HG02970 (cell line): ENCODE data around the gene KCNQ1.

ENCODE experiments used
- ATAC-seq: cut with Tn5 transposase; IDR thresholded peaks from one replicate; pipeline ENCODE4 v1.9.1; 2021; ENCODE audit warnings: mild to moderate bottlenecking, moderate library complexity, moderate number of reproducible peaks; ENCODE audit not compliant: unreplicated experiment, low FRiP score

Gene KCNQ1

DNA sequence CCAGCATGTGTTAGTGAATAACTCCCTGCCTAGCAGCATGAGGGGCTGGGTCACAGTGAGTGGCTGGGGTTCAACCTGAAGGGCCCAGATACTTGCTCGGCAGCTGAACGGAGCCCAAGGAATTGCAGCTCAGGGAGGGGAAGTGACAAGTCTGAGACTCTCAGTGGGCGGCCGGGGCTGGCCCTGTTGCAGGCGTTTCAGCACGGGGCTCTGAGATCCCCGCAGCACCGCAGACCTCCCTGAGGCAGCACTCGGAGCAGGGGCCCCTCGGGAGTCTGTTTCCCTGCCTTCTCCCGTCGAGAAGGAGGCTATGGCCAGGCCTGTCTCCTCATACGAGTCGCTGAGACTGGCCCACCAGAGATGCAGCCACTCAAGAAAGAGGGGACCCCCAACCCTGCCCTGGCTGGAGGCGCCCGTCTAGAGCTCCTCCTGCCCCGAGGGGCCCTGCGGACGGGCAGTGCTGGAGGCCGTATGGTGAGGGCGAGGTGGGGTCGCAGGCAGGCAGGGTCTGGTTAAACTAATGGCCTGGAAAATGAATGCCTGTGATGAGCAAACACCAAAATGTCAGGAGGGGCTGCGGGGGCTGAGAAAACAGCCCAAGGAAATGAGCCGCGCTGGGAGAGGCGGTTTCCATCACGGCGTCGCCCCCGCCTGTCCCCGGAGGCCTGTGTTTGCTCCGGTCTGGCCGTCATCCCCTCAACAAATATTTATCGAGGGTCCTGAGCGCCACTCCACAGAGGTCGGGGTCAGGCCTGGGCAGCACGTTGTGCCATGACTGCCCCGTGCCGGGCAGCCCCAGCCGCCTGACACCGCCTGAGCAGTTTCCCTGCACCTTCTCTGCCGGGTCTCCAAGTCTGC lies 35.0 kb upstream of the KCNQ1 start:
- no peak for ATAC-seq

DNA sequence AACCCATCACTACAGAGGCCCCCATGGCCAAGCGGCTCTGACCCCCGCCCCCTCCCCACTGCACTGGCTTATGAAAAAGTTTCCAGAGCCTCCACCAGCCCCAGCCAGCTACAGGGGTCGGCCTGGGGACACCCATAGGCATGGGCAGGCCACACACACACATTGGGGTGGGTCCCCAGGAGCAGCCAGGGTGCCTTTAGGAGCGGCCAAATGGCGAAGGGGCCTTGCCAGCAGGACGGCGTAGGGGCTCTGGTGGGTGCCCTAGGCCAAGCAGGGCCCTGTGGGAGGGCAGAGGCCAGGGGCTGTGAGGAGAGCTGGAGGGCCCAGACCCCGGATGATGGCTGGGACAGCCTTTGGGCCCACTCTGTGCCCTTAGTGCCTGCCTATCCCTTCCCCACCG lies 34.2 kb upstream of the KCNQ1 start:
- no peak for ATAC-seq

DNA sequence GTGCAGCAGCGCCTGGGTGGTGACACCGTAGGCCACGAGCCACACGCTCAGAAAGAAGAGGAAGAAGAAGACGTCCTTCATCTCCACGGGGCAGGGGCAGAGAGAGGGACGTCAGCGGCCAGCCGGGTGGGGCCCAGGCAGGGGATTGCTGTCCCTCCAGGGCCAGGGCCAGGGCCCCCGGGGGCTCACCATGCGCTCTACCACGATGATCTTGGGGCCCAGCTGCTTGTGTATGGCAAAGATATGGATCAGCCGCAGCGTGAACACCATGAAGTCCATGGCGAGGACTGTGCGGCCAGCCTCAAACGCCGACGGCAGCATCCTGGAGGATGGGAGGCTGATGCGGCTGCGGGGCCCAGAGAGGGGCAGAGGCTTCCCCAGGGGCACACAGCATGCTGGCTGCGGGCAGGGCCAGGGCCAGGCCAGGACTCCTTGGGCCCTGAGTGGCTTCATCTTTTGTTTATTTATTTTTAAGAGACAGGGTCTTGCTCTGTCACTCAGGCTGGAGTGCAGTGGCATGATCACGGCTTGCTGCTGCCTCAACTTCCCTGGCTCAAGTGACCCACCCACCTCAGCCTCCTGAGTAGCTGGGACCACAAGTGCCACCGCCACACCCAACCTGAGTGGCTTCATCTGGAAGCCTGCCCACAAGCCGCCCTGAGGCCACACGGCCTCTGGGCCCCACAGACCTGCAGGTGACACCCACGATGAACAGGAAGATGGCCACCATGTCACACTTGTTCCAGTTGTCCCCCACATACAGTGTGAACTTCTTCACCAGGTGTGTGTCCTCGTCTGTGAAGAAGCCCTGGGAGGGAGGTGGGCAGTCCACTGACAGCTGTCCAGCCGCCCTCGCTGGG lies 33.1 kb upstream of the KCNQ1 start:
- ATAC-seq: no peak

DNA sequence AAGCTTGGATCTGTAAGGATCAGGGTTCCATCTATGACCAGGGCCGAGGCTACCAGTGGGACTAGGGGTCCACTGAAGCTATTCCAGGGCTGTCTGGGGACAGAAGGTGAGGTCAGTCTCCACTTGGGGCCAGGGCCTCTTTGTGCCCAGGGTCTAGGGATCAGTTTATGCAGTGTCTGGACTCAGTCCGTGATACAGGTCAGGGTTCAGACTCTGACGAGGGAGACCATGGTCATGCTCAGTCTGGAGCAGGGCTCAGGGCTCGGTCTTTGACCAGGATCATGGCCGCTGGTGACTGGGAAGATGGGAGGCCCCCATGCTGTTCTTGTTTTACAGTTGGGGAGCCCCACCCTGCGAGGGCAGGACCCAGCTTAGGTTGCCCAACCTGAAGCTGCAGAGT lies 32.5 kb upstream of the KCNQ1 start:
- no peak for ATAC-seq

DNA sequence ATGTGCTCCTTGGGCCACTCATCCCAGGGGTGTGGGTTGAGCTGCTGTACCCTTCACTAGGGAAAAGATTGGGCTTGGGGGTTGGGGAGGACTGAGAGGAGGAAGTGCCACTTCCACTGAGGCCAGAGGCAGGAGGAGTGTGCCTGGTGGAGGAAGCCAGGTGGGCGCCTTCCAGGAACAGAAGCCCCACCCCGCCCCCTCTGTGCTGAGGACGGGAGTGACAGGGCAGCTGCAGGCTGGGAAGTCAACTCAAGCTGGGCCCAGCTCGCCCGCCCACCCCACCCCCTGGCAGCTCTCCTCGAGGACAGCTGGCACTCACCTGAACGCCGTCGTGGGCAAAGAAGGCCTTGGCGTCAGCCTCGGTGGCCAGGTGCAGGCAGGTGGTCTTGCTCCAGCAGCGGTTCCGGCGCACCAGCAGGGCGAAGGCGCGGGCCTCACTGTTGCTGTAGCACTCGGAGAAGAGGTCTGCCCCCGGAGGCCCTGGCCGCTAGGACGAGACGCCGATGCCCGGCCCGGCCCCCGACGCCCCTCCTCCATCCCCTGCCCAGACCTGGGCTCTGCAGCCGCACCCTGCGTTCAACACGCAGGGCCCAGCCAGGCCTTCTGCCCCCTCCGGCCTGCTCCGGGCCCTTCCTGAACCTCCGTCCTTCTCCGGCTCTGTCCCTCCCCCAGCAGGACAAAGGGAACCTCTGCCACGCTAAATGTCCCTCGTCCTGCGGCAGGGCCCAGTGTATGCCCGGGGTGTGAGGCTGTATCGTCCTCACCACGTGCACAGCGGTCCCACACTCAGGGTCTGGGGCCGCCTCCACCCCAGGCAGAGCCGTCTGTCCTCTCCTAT lies 30.8 kb upstream of the KCNQ1 start:
- no peak for ATAC-seq

DNA sequence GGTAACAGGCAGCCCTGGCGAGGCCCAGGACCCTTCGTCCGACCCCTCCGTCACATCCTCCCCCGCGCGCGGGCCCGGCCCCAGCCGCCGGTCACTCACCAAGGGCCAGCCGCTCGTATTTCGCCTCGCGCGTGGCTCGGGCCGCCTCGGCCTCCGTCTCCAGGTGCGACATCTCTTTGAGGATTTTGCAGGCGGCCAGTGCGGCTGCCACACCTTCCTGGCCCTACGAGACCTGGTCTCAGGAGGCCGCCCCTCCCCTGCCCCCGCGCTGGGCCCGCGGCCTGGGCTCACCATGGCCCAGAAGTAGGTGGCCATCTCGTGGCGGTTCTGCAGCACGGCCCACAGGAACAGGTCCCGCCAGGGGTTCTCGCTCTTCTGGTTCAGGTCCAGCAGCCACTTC lies 30.2 kb upstream of the KCNQ1 start:
- ATAC-seq: no peak

DNA sequence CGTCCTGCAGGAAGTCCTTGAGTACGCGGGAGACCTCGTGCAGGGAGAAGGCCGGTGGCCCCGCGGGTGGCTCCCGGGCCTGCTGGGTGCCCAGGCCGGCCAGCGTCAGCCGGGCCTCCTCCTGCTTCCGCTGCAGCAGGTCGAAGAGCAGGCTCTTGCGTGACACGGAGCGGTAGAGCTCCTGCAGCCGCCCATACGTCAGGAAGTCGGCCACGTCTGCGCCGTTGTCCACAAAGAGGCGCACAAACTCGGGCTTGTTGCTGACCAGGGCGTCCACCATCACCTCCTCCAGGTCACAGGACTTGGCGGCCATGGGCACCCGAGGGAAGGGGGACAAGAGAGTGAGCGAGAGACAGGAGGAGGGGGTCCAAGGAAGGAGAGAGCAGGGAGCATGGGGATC lies 29.6 kb upstream of the KCNQ1 start:
- ATAC-seq: no peak

DNA sequence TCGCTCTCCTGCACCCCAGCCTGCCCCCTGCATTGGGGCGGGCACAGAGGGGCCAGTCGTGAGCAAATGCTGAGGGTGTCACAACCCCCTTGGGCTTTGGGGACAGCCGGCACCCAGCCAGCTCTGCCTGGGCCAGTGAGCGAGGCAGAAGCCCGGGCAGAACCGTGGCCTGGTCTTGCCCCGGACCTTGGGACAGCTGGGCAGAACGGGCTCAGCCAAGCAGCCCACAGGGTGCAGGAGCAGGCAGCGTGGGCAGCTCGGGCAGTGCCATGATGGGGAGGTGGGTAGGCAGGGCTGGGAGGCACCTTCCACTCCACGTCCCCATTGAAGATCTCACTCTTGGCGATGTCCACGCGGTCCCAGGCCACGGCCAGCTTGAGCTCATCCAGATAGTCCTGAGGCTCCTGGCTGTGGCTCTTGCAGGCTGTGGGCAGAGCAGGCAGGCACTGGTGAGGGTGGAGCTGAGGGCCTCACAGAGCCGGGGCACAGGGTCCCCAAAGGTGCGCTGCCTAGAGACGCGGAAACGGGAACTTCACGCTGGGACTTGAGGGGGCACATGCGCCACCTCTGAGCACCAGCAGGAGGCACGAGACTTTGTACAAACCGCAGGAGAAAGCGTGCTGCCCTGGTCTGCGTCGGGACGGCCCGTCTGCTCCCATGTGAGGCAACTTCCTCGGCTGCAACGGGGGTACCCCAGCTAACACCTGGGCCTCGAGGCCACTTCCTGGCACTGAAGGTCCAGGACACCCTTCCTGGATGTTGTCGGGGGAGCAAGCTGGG lies 29.0 kb upstream of the KCNQ1 start:
- no peak for ATAC-seq

DNA sequence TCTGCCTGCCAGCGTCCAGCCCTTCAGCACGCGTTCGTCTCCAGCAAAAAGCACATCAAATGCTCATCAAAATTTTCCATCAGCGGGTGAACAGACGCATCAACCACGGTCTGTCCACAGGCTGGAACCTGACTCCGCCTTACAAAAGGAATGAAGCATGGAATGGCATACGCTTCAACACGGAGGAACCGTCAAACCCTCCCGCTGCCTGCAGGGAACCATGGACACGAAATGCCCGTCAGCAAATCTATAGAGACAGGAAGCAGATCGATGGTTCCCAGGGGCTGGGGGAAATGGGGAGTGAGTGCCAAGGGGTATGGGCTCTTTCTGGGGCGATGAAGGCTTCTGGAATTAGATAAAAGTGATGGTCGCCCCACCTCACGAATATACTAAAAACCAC lies 28.0 kb upstream of the KCNQ1 start:
- no peak for ATAC-seq

DNA sequence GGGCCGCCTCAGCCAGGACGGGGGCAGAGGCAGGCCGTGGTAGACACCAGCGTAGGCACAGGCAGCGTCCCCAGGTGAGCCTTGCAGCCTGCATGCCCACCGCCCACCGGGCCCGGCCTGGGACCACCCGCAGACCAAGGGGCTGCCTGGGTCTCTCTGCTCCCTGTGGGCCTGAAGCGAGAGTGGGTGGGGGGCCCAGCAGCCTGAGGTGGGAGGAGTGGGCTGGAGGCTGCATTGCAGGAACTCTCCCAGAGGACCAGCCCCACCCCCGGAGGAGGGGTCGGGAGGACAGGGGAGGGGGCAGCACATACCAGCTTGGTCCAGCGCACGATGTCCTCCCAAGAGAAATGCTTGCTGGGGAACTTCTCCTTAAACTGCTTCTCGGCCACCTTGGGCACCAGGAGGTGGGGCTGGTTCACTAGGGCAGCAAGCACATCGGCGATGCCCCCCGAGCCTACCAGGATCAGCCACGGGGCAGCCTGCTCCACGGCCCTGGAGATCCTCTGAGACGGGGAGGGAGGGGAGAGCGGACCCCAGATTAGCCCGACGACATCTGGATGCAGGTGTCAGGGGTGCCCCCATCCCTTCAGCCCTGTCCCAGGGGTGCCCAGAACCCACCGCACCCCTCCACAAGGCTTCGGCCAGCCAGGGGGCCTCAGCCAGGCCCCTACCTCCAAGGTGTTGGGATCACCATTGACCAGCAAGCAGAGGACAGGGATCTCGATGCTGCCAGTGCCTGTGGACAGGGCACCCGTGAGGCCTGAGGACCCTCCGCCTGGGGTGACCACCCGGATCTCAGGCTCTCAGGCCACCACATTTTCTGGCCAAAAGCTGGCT lies 26.7 kb upstream of the KCNQ1 start:
- ATAC-seq: no peak

DNA sequence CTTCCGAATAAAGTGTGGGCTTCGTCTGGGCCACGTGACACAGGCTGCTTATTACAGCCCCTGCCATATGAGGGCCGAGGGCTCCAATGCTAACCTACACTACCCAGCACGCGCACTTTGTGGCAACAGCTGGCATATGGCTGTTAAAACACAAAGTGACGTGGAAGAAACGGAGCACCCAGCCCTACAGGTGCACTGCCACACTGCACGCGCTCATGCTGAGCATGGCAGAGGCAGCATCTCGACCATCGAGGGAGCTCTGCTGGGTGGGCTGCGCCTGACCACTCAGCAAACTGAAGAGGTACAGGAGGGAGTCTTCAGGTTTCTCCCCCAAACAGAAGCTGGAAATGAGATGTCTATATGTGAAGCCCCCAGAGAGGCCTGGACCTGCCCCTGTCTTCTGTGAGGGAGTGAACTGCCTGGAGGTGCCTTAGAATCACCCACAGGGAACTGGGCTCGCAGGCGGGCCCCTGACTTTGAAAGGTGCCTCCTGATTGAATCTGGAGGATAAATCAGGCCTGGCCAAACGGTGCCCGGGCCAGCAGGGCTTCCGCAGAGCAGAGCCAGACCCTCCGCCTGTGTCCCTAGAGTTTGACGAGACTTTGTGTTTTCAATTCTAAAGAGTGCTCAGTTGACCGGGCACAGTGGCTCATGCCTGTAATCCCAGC lies 26.0 kb upstream of the KCNQ1 start:
- ATAC-seq: no peak

DNA sequence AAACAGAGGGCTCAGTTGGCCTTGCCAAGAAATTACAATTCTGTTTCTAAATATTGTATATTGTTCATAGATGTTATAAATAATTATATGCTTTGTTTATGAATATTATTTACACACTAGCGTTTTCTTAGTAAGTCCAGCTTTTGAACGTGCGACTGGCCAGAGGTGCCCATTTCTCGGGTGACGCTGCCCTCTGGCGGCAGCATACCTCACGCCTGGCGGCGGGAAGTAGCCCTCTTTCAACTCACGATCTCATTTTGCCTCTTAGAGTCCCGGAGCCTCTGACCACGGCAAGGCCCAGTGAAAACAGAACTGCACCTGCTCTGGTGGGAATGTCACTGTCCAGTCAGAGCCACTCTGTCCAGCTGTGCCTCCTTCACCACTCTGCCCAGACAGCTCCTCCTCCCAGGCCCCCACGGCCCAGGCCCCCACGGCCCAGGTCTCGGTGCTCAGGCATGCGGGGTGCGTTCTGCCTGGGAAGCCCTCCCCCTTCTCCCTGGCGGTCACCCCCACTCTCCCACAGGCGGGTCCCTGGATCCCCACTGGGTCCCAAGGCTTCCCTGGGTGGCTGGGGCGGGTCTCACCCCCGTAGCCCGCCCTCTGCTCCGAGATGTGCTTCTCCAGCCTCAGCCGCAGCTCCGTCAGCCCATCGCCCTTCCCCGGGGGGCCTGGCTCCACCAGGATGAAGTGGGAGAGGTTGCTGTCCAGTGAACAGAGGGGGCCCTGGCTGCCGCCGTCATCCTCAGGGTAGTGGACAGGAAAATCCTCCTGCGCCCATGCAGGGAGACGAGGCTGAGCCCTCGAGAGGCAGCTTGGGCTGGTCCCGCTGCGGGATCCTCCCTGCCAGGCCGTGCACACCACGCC lies 24.9 kb upstream of the KCNQ1 start:
- ATAC-seq: no peak

DNA sequence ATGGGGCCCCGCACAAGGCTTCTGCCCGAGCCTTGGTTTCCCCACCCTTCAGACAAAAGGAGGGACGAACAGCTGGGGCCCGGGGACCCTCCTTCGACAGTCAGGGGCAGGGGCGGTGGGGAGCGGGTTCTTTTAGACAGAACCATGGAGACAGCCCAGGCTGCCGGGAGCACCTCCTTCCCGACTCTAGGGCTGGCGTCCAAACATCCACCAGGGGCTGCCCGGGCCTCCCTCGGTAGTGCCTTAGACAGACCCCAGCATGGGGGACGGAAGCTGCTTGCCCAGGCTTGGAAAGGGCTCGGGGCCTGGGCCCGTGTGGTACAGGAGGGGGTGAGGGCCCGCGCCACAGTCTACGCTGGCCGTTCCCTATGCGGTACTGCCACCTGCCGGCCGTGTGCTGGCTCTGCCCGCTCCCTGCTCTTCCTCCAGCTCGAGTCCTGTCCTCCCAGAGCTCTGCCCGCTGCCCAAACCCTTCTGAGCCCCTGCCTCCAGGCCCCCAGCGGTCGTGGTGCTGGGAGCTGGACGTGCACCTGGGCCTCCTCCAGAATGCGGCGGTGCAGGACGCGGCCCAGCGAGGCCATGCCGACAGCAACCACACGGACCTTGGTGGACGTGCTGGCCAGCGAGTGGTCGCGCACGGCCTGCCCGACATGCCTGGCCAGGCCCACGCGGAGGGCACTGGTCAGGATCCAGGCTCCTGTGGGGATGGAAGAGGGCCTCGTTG lies 24.1 kb upstream of the KCNQ1 start:
- no peak for ATAC-seq

DNA sequence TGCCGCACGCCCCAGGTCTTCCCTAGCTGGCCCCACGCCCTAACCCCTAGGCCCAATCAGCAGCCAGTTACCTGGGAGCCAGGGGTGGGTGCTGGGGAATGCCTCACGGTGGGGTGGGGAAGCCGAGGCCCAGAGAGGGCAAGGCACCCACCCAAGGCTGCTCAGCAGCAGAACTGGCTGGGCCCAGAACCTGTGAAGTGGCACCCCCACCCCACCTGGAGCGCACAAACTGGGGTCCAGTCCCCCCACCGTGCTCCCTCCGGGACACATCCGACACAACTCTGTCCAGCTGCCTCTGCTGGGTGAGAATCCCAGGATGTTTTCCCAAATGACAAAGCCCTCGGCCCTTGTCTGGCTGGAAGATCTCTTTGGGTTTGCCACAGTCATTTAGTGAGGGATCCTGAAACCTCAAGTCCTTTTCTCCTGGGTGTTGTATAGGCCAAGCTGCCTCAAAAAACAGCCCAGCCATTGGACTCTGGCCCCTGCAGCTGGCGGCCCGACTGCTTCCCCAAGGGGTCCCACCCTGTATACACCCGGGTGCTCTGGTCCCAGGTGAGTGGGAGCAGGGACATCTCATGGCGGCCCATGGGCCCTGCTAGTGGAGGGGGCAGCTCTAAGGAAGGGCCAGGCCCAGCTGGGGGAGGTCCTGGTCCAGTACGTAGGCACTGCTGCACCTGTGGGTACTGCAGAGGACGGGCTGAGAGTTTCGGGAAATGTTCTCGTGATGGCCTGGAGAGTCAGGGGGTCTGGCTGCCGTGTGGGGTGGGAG lies 23.4 kb upstream of the KCNQ1 start:
- no peak for ATAC-seq

DNA sequence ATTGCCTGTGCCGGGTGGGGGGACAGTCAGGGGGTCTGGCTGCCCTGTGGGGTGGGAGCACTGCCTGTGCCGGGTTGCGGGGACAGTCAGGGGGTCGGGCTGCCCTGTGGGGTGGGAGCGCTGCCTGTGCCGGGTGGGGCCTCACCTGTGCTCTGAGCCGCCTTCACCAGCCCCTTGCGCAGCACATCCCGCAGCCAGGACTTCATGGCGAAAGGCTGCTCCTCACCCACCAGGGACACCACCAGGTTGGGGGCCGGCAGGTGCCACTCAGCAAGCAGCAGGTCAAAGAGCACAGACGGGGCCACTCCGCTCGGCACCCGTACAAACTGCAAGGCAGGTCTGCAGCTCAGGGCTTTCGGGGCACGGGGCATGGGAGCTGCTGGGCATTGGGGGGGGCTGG lies 22.8 kb upstream of the KCNQ1 start:
- no peak for ATAC-seq

DNA sequence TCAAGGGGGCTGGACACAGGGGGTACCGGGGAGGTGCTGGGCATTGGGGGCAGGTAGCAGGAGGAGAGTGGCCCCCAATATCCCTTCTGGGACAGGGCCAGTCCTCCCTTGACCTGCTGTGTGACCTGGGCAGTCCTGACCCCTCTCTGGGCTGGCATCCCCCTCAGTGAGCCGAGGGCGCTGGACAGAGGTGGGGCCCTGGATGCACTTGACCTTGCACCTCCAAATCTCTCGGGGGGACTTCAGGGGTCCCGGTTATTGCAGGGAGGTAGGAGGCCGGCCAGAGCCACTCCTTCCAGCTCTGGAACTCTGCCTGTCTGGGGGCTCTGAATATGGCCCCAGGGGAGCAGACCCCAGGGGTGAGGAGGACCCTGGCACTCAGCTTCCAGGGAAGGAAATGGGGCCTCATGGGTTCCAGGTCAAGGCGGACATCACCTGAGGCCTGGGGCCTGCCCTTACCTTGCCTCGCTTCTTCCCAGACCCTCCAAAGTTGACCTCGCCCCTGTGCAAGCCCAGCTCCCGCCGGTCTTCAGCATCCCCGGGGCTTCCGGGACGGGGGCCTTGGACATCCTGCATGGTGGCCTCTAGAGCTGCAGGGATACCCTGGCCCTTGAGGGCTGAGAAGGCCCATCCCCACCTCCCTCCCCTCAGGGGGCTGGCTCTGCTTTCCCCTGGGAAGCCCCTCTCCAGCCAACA lies 22.2 kb upstream of the KCNQ1 start:
- no peak for ATAC-seq
